KMS-11 (cell line): Measurements from ENCODE around the gene DPY19L3.

Experiments used
- H2AFZ ChIP-seq: fragments of 200-600 bp; sonication (generic); 2 replicates; pipeline ENCODE4 v1.6.1; 2016; ENCODE audit warnings: antibody characterized with exemption, mixed run types, low read depth
- H3K27ac ChIP-seq: fragments of 200-600 bp; sonication (generic); 2 replicates; pipeline ENCODE4 v1.6.1; 2016; ENCODE audit warnings: mild to moderate bottlenecking, mixed run types
- H3K27me3 ChIP-seq: fragments of 200-600 bp; sonication (generic); 2 replicates; pipeline ENCODE4 v1.6.1; 2017; ENCODE audit warnings: mild to moderate bottlenecking, low read depth, mixed run types, moderate library complexity; ENCODE audit not compliant: insufficient read depth
- H3K36me3 ChIP-seq: fragments of 200-600 bp; sonication (generic); 2 replicates; pipeline ENCODE4 v1.6.1; 2017; ENCODE audit warnings: mild to moderate bottlenecking, mixed run types; ENCODE audit not compliant: insufficient read depth
- H3K4me1 ChIP-seq: fragments of 200-600 bp; sonication (generic); 2 replicates; pipeline ENCODE4 v1.6.1; 2016; ENCODE audit warnings: mild to moderate bottlenecking, low read depth, mixed run types; ENCODE audit not compliant: poor library complexity, severe bottlenecking
- H3K4me2 ChIP-seq: fragments of 200-600 bp; sonication (generic); 2 replicates; pipeline ENCODE4 v1.7.0; 2016; ENCODE audit warnings: mild to moderate bottlenecking, mixed run types
- H3K4me3 ChIP-seq: fragments of 200-600 bp; sonication (generic); IDR thresholded peaks from 2 replicates; pipeline ENCODE4 v1.6.1; 2017; ENCODE audit warnings: low read depth, low read length, mixed read lengths; ENCODE audit not compliant: insufficient read depth
- H3K79me2 ChIP-seq: fragments of 200-600 bp; sonication (generic); 2 replicates; pipeline ENCODE4 v1.6.1; 2016; ENCODE audit warnings: low read depth, mixed run types; ENCODE audit not compliant: insufficient read depth
- H3K9ac ChIP-seq: fragments of 200-600 bp; sonication (generic); 2 replicates; pipeline ENCODE4 v1.6.1; 2016; ENCODE audit warnings: mild to moderate bottlenecking, mixed run types
- H4K20me1 ChIP-seq: fragments of 200-600 bp; sonication (generic); 2 replicates; pipeline ENCODE4 v1.6.1; 2016; ENCODE audit warnings: mild to moderate bottlenecking, mixed run types; ENCODE audit not compliant: insufficient read depth
- TF ChIP-seq, protein P1 (sequence below): fragments of 200-600 bp; sonication (generic); conservative IDR thresholded peaks from 2 replicates; pipeline ENCODE4 v1.6.1; 2017; ENCODE audit warnings: low read depth, mild to moderate bottlenecking, antibody characterized with exemption, low read length, moderate library complexity, mixed read lengths

Gene DPY19L3

GRCh38 chr19:32450217-32450616, 44.6 kb downstream of the DPY19L3 start:
- no peak overlapping the region for H3K27ac ChIP-seq
- no peaks in the 10 kb centered on the region for H3K36me3 ChIP-seq
- H3K4me2 ChIP-seq, result no peak overlapping the region
- no peaks in the 10 kb centered on the region for H4K20me1 ChIP-seq
- no peaks in the 10 kb centered on the region for H3K4me1 ChIP-seq
- TF ChIP-seq, protein P1, sequence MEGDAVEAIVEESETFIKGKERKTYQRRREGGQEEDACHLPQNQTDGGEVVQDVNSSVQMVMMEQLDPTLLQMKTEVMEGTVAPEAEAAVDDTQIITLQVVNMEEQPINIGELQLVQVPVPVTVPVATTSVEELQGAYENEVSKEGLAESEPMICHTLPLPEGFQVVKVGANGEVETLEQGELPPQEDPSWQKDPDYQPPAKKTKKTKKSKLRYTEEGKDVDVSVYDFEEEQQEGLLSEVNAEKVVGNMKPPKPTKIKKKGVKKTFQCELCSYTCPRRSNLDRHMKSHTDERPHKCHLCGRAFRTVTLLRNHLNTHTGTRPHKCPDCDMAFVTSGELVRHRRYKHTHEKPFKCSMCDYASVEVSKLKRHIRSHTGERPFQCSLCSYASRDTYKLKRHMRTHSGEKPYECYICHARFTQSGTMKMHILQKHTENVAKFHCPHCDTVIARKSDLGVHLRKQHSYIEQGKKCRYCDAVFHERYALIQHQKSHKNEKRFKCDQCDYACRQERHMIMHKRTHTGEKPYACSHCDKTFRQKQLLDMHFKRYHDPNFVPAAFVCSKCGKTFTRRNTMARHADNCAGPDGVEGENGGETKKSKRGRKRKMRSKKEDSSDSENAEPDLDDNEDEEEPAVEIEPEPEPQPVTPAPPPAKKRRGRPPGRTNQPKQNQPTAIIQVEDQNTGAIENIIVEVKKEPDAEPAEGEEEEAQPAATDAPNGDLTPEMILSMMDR, result no peak
- no peak overlapping the region for H3K9ac ChIP-seq
- no peak overlapping the region for H3K4me3 ChIP-seq
- H3K79me2 ChIP-seq, result no peaks in the 10 kb centered on the region
- no peaks in the 10 kb centered on the region for H3K27me3 ChIP-seq
- H2AFZ ChIP-seq, result no peak overlapping the region

DNA sequence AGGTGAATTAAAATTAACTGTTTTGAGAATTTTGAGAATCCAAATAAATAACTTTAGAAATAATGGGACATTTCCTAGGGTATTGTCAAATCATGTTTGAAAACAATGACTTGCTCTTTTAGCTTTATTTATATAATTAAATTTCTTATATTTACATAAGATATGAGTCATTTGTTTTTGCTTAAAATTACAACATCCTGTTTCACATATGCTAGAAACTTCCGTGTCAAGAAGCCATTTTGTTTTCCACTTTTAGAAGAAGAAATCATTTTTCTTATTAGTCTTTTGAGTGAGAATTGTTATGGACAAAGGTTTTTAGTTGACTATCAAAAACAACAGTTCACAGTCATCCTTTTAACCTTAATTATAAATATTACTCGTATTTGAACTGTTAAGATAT, 48.2 kb downstream of the DPY19L3 start:
- TF ChIP-seq, protein P1, result no peak
- peaks cover 7% of the 10 kb centered on the region for H3K4me1 ChIP-seq
- no peaks in the 10 kb centered on the region for H3K27me3 ChIP-seq
- no peak overlapping the region for H3K27ac ChIP-seq
- H4K20me1 ChIP-seq, result no peaks in the 10 kb centered on the region
- H3K9ac ChIP-seq, result no peak overlapping the region
- H3K4me3 ChIP-seq, result no peak overlapping the region
- H3K4me2 ChIP-seq, result no peak overlapping the region
- H2AFZ ChIP-seq, result no peak overlapping the region
- no peaks in the 10 kb centered on the region for H3K79me2 ChIP-seq
- H3K36me3 ChIP-seq, result no peaks in the 10 kb centered on the region

GRCh38 chr19:32456406-32456805, 50.8 kb downstream of the DPY19L3 start:
- Histone ChIP-seq H3K4me2 (no peak overlapping the region), H3K36me3 (no peaks in the 10 kb centered on the region), H3K4me3 (no peak overlapping the region), H3K79me2 (no peaks in the 10 kb centered on the region), H3K27me3 (no peaks in the 10 kb centered on the region), H3K4me1 (peaks cover 12% of the 10 kb centered on the region), H3K9ac (no peak overlapping the region), H4K20me1 (no peaks in the 10 kb centered on the region), H2AFZ (no peak overlapping the region), H3K27ac (no peak overlapping the region)
- TF ChIP-seq, protein P1, result no peak

GRCh38 chr19:32457571-32458158, 52.1 kb downstream of the DPY19L3 start:
- H3K4me2 ChIP-seq, result no peak overlapping the region

More at GRCh38 chr19:32457571-32458158, 52.1 kb downstream of the DPY19L3 start:
- Histone ChIP-seq H2AFZ (no peak overlapping the region), H3K4me1 (peaks cover 12% of the 10 kb centered on the region), H3K4me3 (no peak overlapping the region), H3K27ac (no peak overlapping the region), H4K20me1 (no peaks in the 10 kb centered on the region), H3K79me2 (no peaks in the 10 kb centered on the region), H3K9ac (no peak overlapping the region), H3K27me3 (no peaks in the 10 kb centered on the region), H3K36me3 (no peaks in the 10 kb centered on the region)
- TF ChIP-seq, protein P1, result no peak
